T-helper 17 cell (primary cell): ENCODE data around the gene LAMTOR2. TPM values are rescaled to one million over a fixed set of nuclear protein-coding genes. Genes with fewer than 3 reads are reported as not detected.

Experiments
- ATAC-seq: fragments of 150-1000 bp; cut with Tn5 transposase; 2 replicates; pipeline ENCODE4 v1.10.0; 2021; ENCODE audit warnings: mild to moderate bottlenecking, moderate library complexity
- DNase-seq, 3 donors: peaks; one replicate each; pipeline versions ENCODE4 v3.0.0 to v3.0.0-alpha.2; 2020 to 2021
- H3K9me3 ChIP-seq: one replicate; pipeline ENCODE4 v1.7.0; 2013; ENCODE audit warnings: low read length, mild to moderate bottlenecking; ENCODE audit not compliant: control insufficient read depth, poor library complexity, severe bottlenecking
- H3K27ac Mint-ChIP-seq: one replicate; pipeline ENCODE4 v1.8.0; 2022; ENCODE audit warnings: mild to moderate bottlenecking, moderate library complexity, mixed read lengths
- H3K27me3 Mint-ChIP-seq: one replicate; pipeline ENCODE4 v1.8.0; 2022; ENCODE audit warnings: mixed read lengths
- H3K36me3 Mint-ChIP-seq: one replicate; pipeline ENCODE4 v1.8.0; 2022; ENCODE audit warnings: low read depth, mixed read lengths
- H3K4me1 Mint-ChIP-seq: one replicate; pipeline ENCODE4 v1.8.0; 2022; ENCODE audit warnings: mild to moderate bottlenecking, mixed read lengths
- H3K4me3 Mint-ChIP-seq: one replicate; pipeline ENCODE4 v1.8.0; 2022; ENCODE audit warnings: mild to moderate bottlenecking, moderate library complexity, mixed read lengths
- total RNA-seq, 4 donors: library from RNA in 2 of 4; stranded (reverse) in 2 of 4; gene quantifications; one replicate each; pipeline ENCODE4 v1.2.3 and lab custom pipeline; 2022 to 2026

LAMTOR2 gene
- total RNA-seq, 2 donors from 2014 or later = 19.4 to 21.4 TPM

- Mint-ChIP-seq H3K27ac (no peak overlapping the region), H3K27me3 (peaks cover 26% of the 10 kb centered on the region), H3K4me1 (peaks cover 13% of the 10 kb centered on the region), H3K36me3 (peaks cover 4% of the 10 kb centered on the region), H3K4me3 (no peak overlapping the region)
- DNase-seq (no peak), ATAC-seq (no peak)
- H3K9me3 ChIP-seq = no peaks in the 10 kb centered on the region
Observed at GRCh38 chr1:156074661-156075060, 20.1 kb downstream of the LAMTOR2 start.

DNA sequence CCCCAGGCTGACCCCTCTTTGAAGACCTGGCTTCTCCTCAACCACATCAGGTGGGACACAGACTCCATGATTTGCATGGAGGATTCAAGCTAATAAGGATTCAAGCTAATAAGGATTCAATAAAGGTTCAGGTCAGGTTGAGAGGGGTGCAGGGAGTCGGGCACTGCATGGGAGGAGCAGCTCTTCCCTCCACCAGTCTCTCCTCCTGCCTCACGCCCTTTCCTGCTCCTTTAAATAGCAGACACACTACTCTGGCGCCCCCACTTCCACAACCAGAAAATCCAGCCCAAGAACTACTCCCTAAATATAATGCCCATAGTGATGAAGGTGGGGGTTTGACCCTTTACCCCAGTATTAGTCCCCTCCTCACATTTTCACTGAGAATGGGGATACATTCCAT is 20.6 kb downstream of the LAMTOR2 start:
- ATAC-seq (no peak), DNase-seq (no peak)
- H3K27ac Mint-ChIP-seq = no peak overlapping the region
- H3K27me3 Mint-ChIP-seq = peaks cover 26% of the 10 kb centered on the region
- no peaks in the 10 kb centered on the region for H3K9me3 ChIP-seq
- H3K4me1 Mint-ChIP-seq = peaks cover 13% of the 10 kb centered on the region
- peaks cover 4% of the 10 kb centered on the region for H3K36me3 Mint-ChIP-seq
- no peak overlapping the region for H3K4me3 Mint-ChIP-seq

DNA sequence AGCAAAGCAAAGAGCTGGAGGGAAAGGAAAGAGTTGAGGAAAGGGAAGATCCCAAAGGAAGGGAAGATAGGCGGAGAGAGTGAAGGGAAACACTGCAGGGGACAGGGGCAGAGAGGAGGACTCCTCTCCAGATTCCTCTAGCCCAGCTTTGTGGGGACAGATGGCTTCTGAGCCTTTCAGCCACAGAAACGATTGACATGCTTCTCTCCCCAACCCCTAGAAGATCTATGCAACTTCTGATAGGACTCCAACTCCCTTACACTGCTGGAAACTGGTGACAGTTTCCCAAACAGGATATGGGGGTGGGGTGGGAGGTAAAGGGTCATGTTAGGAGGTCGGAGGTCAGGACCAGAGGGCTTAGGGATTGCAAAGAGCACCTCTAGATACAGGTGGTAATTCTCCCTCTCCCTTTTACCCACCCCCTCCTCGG is 21.2 kb downstream of the LAMTOR2 start:
- ATAC-seq (no peak), DNase-seq (no peak)
- no peaks in the 10 kb centered on the region for H3K9me3 ChIP-seq
- Mint-ChIP-seq H3K27ac (no peak overlapping the region), H3K4me1 (peaks cover 13% of the 10 kb centered on the region), H3K27me3 (peaks cover 26% of the 10 kb centered on the region), H3K36me3 (peaks cover 4% of the 10 kb centered on the region), H3K4me3 (no peak overlapping the region)

DNA sequence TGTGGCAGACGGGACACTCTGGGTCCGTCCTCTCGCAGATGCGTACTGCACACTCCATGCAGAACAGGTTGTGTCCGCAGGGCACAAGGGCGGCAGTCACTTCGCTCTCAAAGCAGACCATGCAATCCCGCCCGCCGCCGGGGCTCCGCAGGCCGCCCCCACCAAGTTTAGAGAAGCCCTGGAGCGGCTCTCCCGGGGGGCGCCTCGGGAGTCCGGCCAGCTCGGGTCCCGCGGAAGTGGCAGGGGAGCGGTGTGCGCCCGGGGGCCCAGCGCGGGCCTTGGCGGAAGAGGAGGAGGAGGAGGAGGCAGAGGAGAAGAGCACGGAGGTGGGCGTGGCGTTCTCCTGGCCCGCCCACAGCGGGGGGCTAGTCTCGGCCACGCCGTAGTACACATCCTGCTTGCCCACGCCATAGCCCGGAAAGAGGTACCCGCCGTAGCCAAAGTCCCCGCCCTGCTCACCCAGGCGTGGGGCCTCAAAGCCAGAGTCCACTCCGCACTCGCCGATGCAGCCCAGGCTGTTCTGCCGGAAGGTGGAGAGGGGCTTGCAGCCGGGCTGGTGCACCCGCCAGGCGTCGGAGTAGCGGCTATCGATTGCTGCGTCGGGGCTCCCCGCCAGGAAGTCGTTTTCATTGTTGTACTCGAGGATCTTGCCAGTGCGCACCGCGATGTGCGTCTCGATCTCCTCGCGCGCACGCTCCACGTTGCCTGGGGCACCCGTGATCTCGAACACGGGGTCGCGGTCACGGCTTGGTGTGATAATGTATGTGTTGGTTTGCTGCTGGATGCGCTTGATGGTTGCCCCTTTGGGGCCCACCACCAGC is 22.2 kb downstream of the LAMTOR2 start:
- no peak overlapping the region for H3K27ac Mint-ChIP-seq
- H3K9me3 ChIP-seq = no peaks in the 10 kb centered on the region
- peaks cover 26% of the 10 kb centered on the region for H3K27me3 Mint-ChIP-seq
- H3K4me1 Mint-ChIP-seq = peaks cover 13% of the 10 kb centered on the region
- DNase-seq (no peak), ATAC-seq (peak; percentile 28)
- peak overlapping the region; percentile 45 for H3K4me3 Mint-ChIP-seq
- peaks cover 4% of the 10 kb centered on the region for H3K36me3 Mint-ChIP-seq

GRCh38 chr1:156077430-156077760 is 22.8 kb downstream of the LAMTOR2 start:
- no peak overlapping the region for H3K27ac Mint-ChIP-seq
- no peak overlapping the region for H3K4me3 Mint-ChIP-seq
- peaks cover 4% of the 10 kb centered on the region for H3K36me3 Mint-ChIP-seq
- ATAC-seq = no peak
- H3K4me1 Mint-ChIP-seq = peaks cover 13% of the 10 kb centered on the region
- H3K27me3 Mint-ChIP-seq = peaks cover 26% of the 10 kb centered on the region
- no peak for DNase-seq
- no peaks in the 10 kb centered on the region for H3K9me3 ChIP-seq

DNA sequence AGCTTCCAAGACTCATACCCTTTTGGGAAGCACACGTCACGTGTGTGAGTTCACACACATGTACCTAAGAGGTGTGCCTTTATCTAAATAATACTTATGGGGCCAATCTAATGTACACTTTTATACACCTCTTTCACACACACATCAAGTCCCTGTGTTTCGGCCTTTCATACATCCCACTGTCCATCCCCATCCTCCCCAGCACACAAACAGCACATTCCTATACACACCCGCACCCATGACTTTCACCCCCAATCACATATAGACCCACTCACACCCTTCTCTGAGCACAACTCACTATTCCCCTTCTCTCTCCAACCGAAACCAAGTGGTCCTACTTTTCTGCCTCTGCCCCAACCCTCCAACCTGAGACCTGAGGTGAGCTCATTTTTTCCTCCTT is 24.1 kb downstream of the LAMTOR2 start:
- Mint-ChIP-seq H3K27me3 (peaks cover 33% of the 10 kb centered on the region), H3K4me1 (peaks cover 17% of the 10 kb centered on the region), H3K27ac (no peak overlapping the region), H3K4me3 (no peak overlapping the region), H3K36me3 (peaks cover 4% of the 10 kb centered on the region)
- H3K9me3 ChIP-seq = no peaks in the 10 kb centered on the region
- DNase-seq (no peak), ATAC-seq (no peak)

GRCh38 chr1:156079762-156080161 is 25.2 kb downstream of the LAMTOR2 start:
- Mint-ChIP-seq H3K36me3 (peaks cover 4% of the 10 kb centered on the region), H3K27me3 (peaks cover 36% of the 10 kb centered on the region), H3K4me1 (peaks cover 15% of the 10 kb centered on the region), H3K4me3 (no peak overlapping the region), H3K27ac (no peak overlapping the region)
- DNase-seq = no peak
- H3K9me3 ChIP-seq = no peaks in the 10 kb centered on the region
- no peak for ATAC-seq

DNA sequence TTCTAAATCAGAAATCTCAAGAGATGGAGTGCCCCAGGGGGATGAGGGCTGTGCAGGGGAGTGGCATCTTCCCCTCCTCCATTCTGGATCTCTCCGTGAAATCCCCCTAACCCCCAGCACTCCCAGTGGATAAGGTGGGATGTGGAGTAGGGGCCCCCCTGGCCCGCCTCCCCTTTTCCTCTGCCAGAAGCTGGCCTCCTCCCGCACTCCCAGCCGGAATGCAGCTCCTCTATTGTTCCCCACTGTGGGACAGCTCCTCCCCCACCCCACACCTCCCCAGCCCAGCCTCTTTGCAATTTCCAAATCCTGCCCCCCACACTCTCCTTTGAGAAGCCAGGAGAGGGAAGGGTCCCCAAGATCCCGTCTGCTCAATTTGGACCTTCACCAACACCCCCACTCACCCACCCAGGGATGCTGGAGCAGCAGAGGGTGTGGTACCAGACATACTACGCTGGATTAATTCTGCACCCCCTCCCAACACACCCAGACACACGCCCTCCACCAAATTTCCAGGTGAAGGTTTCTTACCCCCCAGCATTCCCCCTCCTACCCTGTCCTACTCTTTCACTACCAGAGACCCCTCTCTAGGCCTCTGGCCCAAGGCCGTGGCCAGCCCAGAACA is 25.8 kb downstream of the LAMTOR2 start:
- Mint-ChIP-seq H3K36me3 (peaks cover 4% of the 10 kb centered on the region), H3K27me3 (peaks cover 37% of the 10 kb centered on the region), H3K4me1 (peaks cover 15% of the 10 kb centered on the region), H3K4me3 (peak overlapping the region; percentile 76), H3K27ac (no peak overlapping the region)
- DNase-seq (no peak), ATAC-seq (no peak)
- H3K9me3 ChIP-seq = no peaks in the 10 kb centered on the region

DNA sequence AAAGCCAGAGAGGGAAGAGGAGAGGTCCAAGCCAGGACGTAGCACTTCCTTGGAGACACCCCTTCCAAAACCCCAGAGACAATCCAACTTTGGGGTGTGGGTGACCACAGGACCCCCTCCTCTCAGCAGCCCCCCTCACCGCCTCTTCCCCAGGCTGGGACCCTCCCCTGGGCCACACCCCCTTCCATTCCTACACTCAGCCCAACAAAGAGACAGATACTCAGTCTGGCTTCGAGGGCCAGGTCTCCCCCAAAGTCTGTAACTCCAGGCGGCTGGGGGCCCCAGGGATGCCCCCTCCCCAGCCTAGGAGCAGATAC is 26.2 kb downstream of the LAMTOR2 start:
- H3K27me3 Mint-ChIP-seq = peaks cover 37% of the 10 kb centered on the region

GRCh38 chr1:156081180-156081916 is 26.8 kb downstream of the LAMTOR2 start:
- no peaks in the 10 kb centered on the region for H3K9me3 ChIP-seq
- no peak for ATAC-seq
- peak overlapping the region; percentile 88 for H3K4me3 Mint-ChIP-seq
- H3K27me3 Mint-ChIP-seq = peaks cover 42% of the 10 kb centered on the region
- peaks cover 13% of the 10 kb centered on the region for H3K4me1 Mint-ChIP-seq
- peaks cover 4% of the 10 kb centered on the region for H3K36me3 Mint-ChIP-seq
- no peak for DNase-seq
- H3K27ac Mint-ChIP-seq = no peak overlapping the region

More for the DNA sequence above, 26.2 kb downstream of the LAMTOR2 start:
- no peaks in the 10 kb centered on the region for H3K9me3 ChIP-seq
- ATAC-seq = no peak
- Mint-ChIP-seq H3K27ac (no peak overlapping the region), H3K36me3 (peaks cover 4% of the 10 kb centered on the region), H3K4me1 (peaks cover 13% of the 10 kb centered on the region), H3K4me3 (peak overlapping the region; percentile 76)
- DNase-seq = no peak

DNA sequence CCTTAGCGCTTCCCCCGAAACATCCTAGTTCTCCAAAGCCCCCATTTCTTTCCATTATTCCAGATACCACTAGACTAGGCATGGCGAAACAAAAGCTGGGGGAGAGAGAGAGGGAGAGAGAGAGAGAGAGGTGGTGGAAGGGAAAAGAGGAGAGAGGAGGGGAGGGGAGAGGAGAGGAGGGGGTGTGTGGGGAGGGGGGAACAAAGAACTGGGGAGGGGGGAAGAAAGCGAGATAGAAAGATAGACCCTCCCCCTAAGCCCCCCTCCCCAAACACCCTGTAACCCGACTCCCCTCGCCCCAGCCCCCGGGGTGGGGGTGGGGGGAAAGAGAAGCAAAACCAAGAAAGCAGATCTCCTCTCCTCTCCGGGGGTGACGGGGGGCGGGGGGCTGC is 27.3 kb downstream of the LAMTOR2 start:
- Mint-ChIP-seq H3K36me3 (peaks cover 4% of the 10 kb centered on the region), H3K27ac (no peak overlapping the region), H3K4me1 (peaks cover 13% of the 10 kb centered on the region), H3K4me3 (peak overlapping the region; percentile 88), H3K27me3 (peaks cover 48% of the 10 kb centered on the region)
- DNase-seq (no peak), ATAC-seq (no peak)
- no peaks in the 10 kb centered on the region for H3K9me3 ChIP-seq

- peaks cover 13% of the 10 kb centered on the region for H3K4me1 Mint-ChIP-seq
- peaks cover 49% of the 10 kb centered on the region for H3K27me3 Mint-ChIP-seq
- no peaks in the 10 kb centered on the region for H3K9me3 ChIP-seq
- H3K27ac Mint-ChIP-seq = no peak within 1 kb of the TSS
- H3K4me3 Mint-ChIP-seq = peak within 1 kb of the TSS; percentile 88
- DNase-seq = peak; percentile 42 to 48 (median 45)
- peaks cover 4% of the 10 kb centered on the region for H3K36me3 Mint-ChIP-seq
- ATAC-seq = peak; percentile 86
Observed at GRCh38 chr1:156082309-156083091, 27.9 kb downstream of the LAMTOR2 start, which contains the start of gene MEX3A. Gene MEX3A, minus strand, starts transcription at chr1:156082465. Its CDS starts 467 bp downstream, at chr1:156081998.
